Chondrocyte (in vitro differentiated cells): ENCODE measurements around the gene FER. TPM values are rescaled to one million over a fixed set of nuclear protein-coding genes. Genes with fewer than 3 reads are reported as not detected.
"Not testable (repeated sequence)": the region's sequence is repeated elsewhere in the genome, so short reads cannot be mapped to it uniquely, and the experiment has no call there.

Source experiments
- DNase-seq: peaks from one replicate; pipeline ENCODE4 v3.0.0; 2021; ENCODE audit warnings: mixed read lengths, low spot score
- H3K27ac Mint-ChIP-seq: one replicate; pipeline ENCODE4 v1.8.0; 2021; ENCODE audit warnings: mild to moderate bottlenecking, moderate library complexity, mixed read lengths; ENCODE audit not compliant: unreplicated experiment
- H3K27me3 Mint-ChIP-seq: 2 replicates; pipeline ENCODE4 v1.8.0; 2021; ENCODE audit warnings: low read depth, mixed read lengths
- H3K36me3 Mint-ChIP-seq: 2 replicates; pipeline ENCODE4 v1.8.0; 2021; ENCODE audit warnings: low read depth, mixed read lengths
- H3K4me1 Mint-ChIP-seq: 2 replicates; pipeline ENCODE4 v1.8.0; 2021; ENCODE audit warnings: low read depth, mild to moderate bottlenecking, mixed read lengths
- H3K4me3 Mint-ChIP-seq: one replicate; pipeline ENCODE4 v1.8.0; 2021; ENCODE audit warnings: mild to moderate bottlenecking, moderate library complexity, mixed read lengths; ENCODE audit not compliant: unreplicated experiment
- H3K9me3 Mint-ChIP-seq: 2 replicates; pipeline ENCODE4 v1.8.0; 2021; ENCODE audit warnings: low read depth, mixed read lengths
- CTCF ChIP-seq: fragments of 200-600 bp; sonication (generic); IDR thresholded peaks from 2 replicates; pipeline ENCODE4 v1.5.0; 2021; ENCODE audit warnings: antibody characterized with exemption, mild to moderate bottlenecking, moderate library complexity
- total RNA-seq: library from RNA; stranded (reverse); gene quantifications from 3 replicates; pipeline ENCODE4 v1.2.1, GENCODE V29; 2021

FER gene
- total RNA-seq, 1 donor from 2014 or later: 23.5 TPM

GRCh38 chr5:108989761-108990392 lies 242.2 kb downstream of the FER start:
- no peak for DNase-seq
- Mint-ChIP-seq H3K27me3 (no peaks in the 10 kb centered on the region), H3K36me3 (peaks cover 33% of the 10 kb centered on the region), H3K4me3 (no peak overlapping the region), H3K27ac (no peak overlapping the region), H3K4me1 (no peaks in the 10 kb centered on the region), H3K9me3 (peaks cover 36% of the 10 kb centered on the region)
- TF ChIP-seq CTCF: no peak

- H3K27ac Mint-ChIP-seq, H3K4me3 Mint-ChIP-seq, H3K27me3 Mint-ChIP-seq, H3K4me1 Mint-ChIP-seq: not testable (repeated sequence)
- peak; percentile 62 for DNase-seq
- H3K9me3 Mint-ChIP-seq: peaks cover 38% of the 10 kb centered on the region
- H3K36me3 Mint-ChIP-seq: peaks cover 35% of the 10 kb centered on the region
Measured at GRCh38 chr5:108992396-108993085, 244.8 kb downstream of the FER start.

GRCh38 chr5:108993440-108993839 lies 245.7 kb downstream of the FER start:
- peaks cover 29% of the 10 kb centered on the region for H3K9me3 Mint-ChIP-seq
- peaks cover 26% of the 10 kb centered on the region for H3K36me3 Mint-ChIP-seq
- not testable (repeated sequence) for H3K4me1 Mint-ChIP-seq, H3K27ac Mint-ChIP-seq, H3K4me3 Mint-ChIP-seq, DNase-seq, H3K27me3 Mint-ChIP-seq

- peaks cover 26% of the 10 kb centered on the region for H3K9me3 Mint-ChIP-seq
- no peak for TF ChIP-seq CTCF
- peaks cover 27% of the 10 kb centered on the region for H3K36me3 Mint-ChIP-seq
- no peaks in the 10 kb centered on the region for H3K4me1 Mint-ChIP-seq
- DNase-seq: no peak
- H3K27me3 Mint-ChIP-seq: no peaks in the 10 kb centered on the region
- no peak overlapping the region for H3K27ac Mint-ChIP-seq
- H3K4me3 Mint-ChIP-seq: no peak overlapping the region
Measured at GRCh38 chr5:108997720-108998119, 250.0 kb downstream of the FER start.

GRCh38 chr5:108998216-108998615 lies 250.5 kb downstream of the FER start:
- TF ChIP-seq CTCF: no peak
- Mint-ChIP-seq H3K36me3 (peaks cover 27% of the 10 kb centered on the region), H3K27ac (no peak overlapping the region), H3K27me3 (no peaks in the 10 kb centered on the region), H3K4me1 (no peaks in the 10 kb centered on the region), H3K4me3 (no peak overlapping the region), H3K9me3 (peaks cover 26% of the 10 kb centered on the region)
- DNase-seq: no peak

GRCh38 chr5:109003928-109004327 lies 256.2 kb downstream of the FER start:
- Mint-ChIP-seq H3K27ac (no peak overlapping the region), H3K4me1 (no peaks in the 10 kb centered on the region), H3K4me3 (no peak overlapping the region), H3K36me3 (peaks cover 4% of the 10 kb centered on the region), H3K9me3 (no peaks in the 10 kb centered on the region), H3K27me3 (no peaks in the 10 kb centered on the region)
- TF ChIP-seq CTCF: no peak
- no peak for DNase-seq
